ENCODE data around the gene BPIFB6. TPM values are rescaled to one million over a fixed set of nuclear protein-coding genes. Genes with fewer than 3 reads are reported as not detected.

The BPIFB6 gene
- polyA plus RNA-seq, 1 donor (not counting 4 experiments of a cell fraction or from before 2014, with no cell fraction given): not detected

DNA sequence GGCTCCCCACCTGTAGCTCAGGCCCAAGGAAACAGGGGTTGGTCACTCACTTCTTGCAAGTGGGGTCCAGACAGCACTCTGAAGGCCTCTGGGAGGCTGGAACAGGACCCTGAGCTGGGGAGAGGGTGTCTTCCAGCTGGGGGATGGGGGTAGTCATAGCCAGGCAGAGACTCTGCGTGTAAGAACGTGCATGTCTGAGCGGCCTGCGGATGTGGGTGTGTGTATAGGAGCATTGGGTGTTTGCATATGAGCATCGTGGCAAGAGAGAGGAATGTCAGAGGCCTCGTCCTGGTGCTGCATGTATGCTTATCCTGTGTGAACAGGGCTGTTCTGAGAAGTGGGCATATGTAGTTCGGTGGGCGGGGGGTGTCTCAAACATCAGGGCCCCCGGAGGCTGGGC lies 34.3 kb downstream of the BPIFB6 start:
- H3K4me3 ChIP-seq (ENCODE audit: control insufficient read depth in 2 of 3, extremely low read depth in 1 of 3, insufficient read depth in 2 of 3, low read depth in 1 of 3, low read length in 3 of 3): no peak overlapping the region
- DNase-seq (ENCODE audit: low read depth, low spot score) (peak; percentile 4), FAIRE-seq (no peak)
- H3K27me3 ChIP-seq (ENCODE audit: control insufficient read depth, extremely low read depth, insufficient read depth, low read length): no peaks in the 10 kb centered on the region
- H4K20me1 ChIP-seq (ENCODE audit: control insufficient read depth, extremely low read depth, insufficient read depth, low read length): no peaks in the 10 kb centered on the region
- dilution Hi-C loops (cut with MboI; ENCODE audit: extremely low pct_ligation_motif_present, low sequenced_read_pairs): no loop called here
- H2AFZ ChIP-seq (ENCODE audit: control insufficient read depth, low read length): no peak overlapping the region
- H3K4me2 ChIP-seq (ENCODE audit: control insufficient read depth, extremely low read depth, insufficient read depth, low read depth, low read length): no peak overlapping the region
- H3K36me3 ChIP-seq (ENCODE audit: control insufficient read depth in 2 of 2, extremely low read depth in 1 of 2, insufficient read depth in 2 of 2, low read length in 2 of 2): no peaks in the 10 kb centered on the region
- TF ChIP-seq, protein P1, sequence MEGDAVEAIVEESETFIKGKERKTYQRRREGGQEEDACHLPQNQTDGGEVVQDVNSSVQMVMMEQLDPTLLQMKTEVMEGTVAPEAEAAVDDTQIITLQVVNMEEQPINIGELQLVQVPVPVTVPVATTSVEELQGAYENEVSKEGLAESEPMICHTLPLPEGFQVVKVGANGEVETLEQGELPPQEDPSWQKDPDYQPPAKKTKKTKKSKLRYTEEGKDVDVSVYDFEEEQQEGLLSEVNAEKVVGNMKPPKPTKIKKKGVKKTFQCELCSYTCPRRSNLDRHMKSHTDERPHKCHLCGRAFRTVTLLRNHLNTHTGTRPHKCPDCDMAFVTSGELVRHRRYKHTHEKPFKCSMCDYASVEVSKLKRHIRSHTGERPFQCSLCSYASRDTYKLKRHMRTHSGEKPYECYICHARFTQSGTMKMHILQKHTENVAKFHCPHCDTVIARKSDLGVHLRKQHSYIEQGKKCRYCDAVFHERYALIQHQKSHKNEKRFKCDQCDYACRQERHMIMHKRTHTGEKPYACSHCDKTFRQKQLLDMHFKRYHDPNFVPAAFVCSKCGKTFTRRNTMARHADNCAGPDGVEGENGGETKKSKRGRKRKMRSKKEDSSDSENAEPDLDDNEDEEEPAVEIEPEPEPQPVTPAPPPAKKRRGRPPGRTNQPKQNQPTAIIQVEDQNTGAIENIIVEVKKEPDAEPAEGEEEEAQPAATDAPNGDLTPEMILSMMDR (optimal IDR thresholded peaks at IDR 0.05 in 1 of 3, IDR thresholded peaks at IDR 0.05 in 1 of 3, conservative IDR thresholded peaks at IDR 0.05 in 1 of 3; ENCODE audit: extremely low read depth in 1 of 3, insufficient read depth in 2 of 3, low read length in 3 of 3): no peak
- TF ChIP-seq EZH2 (IDR thresholded peaks at IDR 0.05; ENCODE audit: low read length): no peak
- no peaks in the 10 kb centered on the region for H3K9me1 ChIP-seq (ENCODE audit: control insufficient read depth, extremely low read depth, insufficient read depth, low read length)
- no peak overlapping the region for H3K9ac ChIP-seq (ENCODE audit: control insufficient read depth, extremely low read depth, insufficient read depth, low read length)
- no peaks in the 10 kb centered on the region for H3K79me2 ChIP-seq (ENCODE audit: control insufficient read depth, insufficient read depth, low read length)
- H3K9me3 ChIP-seq (ENCODE audit: control insufficient read depth, low read depth, low read length): no peaks in the 10 kb centered on the region
- peaks cover 4% of the 10 kb centered on the region for H3K4me1 ChIP-seq (ENCODE audit: control insufficient read depth, extremely low read depth, insufficient read depth, low read length)
- no peak overlapping the region for H3K27ac ChIP-seq (ENCODE audit: control insufficient read depth, insufficient read depth, low read length)

DNA sequence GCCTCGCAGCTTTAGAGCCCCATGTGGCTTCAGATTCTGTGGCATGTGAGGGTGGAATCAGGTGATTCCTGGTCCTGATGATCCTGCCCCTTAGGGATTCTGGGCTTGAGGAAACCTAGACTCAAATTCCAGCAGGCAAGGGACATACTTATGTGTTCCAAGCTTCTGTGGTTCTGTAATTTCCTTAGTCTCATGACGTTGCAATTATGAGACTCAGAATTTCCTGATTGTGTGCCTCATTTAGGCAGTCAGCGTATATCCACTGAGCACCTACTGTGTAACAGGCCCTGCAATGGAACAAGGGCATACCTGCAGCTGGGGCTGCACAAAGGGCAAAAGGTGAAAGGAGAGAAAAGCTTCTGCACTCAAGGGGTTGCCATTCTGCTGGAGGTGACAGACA lies 36.4 kb downstream of the BPIFB6 start:
- no peak overlapping the region for H3K4me3 ChIP-seq (ENCODE audit: control insufficient read depth in 2 of 3, extremely low read depth in 1 of 3, insufficient read depth in 2 of 3, low read depth in 1 of 3, low read length in 3 of 3)
- no peak overlapping the region for H3K9ac ChIP-seq (ENCODE audit: control insufficient read depth, extremely low read depth, insufficient read depth, low read length)
- H3K27me3 ChIP-seq (ENCODE audit: control insufficient read depth, extremely low read depth, insufficient read depth, low read length): no peaks in the 10 kb centered on the region
- H3K79me2 ChIP-seq (ENCODE audit: control insufficient read depth, insufficient read depth, low read length): no peaks in the 10 kb centered on the region
- DNase-seq (ENCODE audit: low read depth, low spot score): no peak
- no peak for TF ChIP-seq EZH2 (IDR thresholded peaks at IDR 0.05; ENCODE audit: low read length)
- TF ChIP-seq, protein P1 (optimal IDR thresholded peaks at IDR 0.05 in 1 of 3, IDR thresholded peaks at IDR 0.05 in 1 of 3, conservative IDR thresholded peaks at IDR 0.05 in 1 of 3; ENCODE audit: extremely low read depth in 1 of 3, insufficient read depth in 2 of 3, low read length in 3 of 3): no peak
- dilution Hi-C loops (cut with MboI; ENCODE audit: extremely low pct_ligation_motif_present, low sequenced_read_pairs): no loop called here
- no peak for FAIRE-seq
- H4K20me1 ChIP-seq (ENCODE audit: control insufficient read depth, extremely low read depth, insufficient read depth, low read length): no peaks in the 10 kb centered on the region
- H3K9me1 ChIP-seq (ENCODE audit: control insufficient read depth, extremely low read depth, insufficient read depth, low read length): no peaks in the 10 kb centered on the region
- no peaks in the 10 kb centered on the region for H3K9me3 ChIP-seq (ENCODE audit: control insufficient read depth, low read depth, low read length)
- no peak overlapping the region for H3K4me2 ChIP-seq (ENCODE audit: control insufficient read depth, extremely low read depth, insufficient read depth, low read depth, low read length)
- no peak overlapping the region for H2AFZ ChIP-seq (ENCODE audit: control insufficient read depth, low read length)
- H3K27ac ChIP-seq (ENCODE audit: control insufficient read depth, insufficient read depth, low read length): no peak overlapping the region
- H3K4me1 ChIP-seq (ENCODE audit: control insufficient read depth, extremely low read depth, insufficient read depth, low read length): peaks cover 4% of the 10 kb centered on the region
- no peaks in the 10 kb centered on the region for H3K36me3 ChIP-seq (ENCODE audit: control insufficient read depth in 2 of 2, extremely low read depth in 1 of 2, insufficient read depth in 2 of 2, low read length in 2 of 2)

Measured in keratinocyte (primary cell).